Ishikawa (cell line): ENCODE results near the gene PCSK1.

Experiments used
- EP300 ChIP-seq: IDR thresholded peaks from 2 replicates; pipeline ENCODE4 v1.6.1; 2012; ENCODE audit warnings: borderline replicate concordance
- TF ChIP-seq, protein P1 (sequence below): IDR thresholded peaks from 2 replicates; pipeline ENCODE4 v1.6.1; 2012; ENCODE audit warnings: low read depth, mild to moderate bottlenecking

- no peak for TF ChIP-seq EP300
- TF ChIP-seq, protein P1, sequence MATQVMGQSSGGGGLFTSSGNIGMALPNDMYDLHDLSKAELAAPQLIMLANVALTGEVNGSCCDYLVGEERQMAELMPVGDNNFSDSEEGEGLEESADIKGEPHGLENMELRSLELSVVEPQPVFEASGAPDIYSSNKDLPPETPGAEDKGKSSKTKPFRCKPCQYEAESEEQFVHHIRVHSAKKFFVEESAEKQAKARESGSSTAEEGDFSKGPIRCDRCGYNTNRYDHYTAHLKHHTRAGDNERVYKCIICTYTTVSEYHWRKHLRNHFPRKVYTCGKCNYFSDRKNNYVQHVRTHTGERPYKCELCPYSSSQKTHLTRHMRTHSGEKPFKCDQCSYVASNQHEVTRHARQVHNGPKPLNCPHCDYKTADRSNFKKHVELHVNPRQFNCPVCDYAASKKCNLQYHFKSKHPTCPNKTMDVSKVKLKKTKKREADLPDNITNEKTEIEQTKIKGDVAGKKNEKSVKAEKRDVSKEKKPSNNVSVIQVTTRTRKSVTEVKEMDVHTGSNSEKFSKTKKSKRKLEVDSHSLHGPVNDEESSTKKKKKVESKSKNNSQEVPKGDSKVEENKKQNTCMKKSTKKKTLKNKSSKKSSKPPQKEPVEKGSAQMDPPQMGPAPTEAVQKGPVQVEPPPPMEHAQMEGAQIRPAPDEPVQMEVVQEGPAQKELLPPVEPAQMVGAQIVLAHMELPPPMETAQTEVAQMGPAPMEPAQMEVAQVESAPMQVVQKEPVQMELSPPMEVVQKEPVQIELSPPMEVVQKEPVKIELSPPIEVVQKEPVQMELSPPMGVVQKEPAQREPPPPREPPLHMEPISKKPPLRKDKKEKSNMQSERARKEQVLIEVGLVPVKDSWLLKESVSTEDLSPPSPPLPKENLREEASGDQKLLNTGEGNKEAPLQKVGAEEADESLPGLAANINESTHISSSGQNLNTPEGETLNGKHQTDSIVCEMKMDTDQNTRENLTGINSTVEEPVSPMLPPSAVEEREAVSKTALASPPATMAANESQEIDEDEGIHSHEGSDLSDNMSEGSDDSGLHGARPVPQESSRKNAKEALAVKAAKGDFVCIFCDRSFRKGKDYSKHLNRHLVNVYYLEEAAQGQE, result no peak
These were observed 45.4 kb downstream of the PCSK1 start for GRCh38 chr5:96387616-96388015.
